HG03342 (cell line): ENCODE measurements around the gene BHLHE40.

ENCODE experiments used
- ATAC-seq: cut with Tn5 transposase; IDR thresholded peaks from one replicate; pipeline ENCODE4 v1.9.1; 2021; ENCODE audit warnings: mild to moderate bottlenecking, moderate library complexity; ENCODE audit not compliant: unreplicated experiment

Gene BHLHE40

DNA sequence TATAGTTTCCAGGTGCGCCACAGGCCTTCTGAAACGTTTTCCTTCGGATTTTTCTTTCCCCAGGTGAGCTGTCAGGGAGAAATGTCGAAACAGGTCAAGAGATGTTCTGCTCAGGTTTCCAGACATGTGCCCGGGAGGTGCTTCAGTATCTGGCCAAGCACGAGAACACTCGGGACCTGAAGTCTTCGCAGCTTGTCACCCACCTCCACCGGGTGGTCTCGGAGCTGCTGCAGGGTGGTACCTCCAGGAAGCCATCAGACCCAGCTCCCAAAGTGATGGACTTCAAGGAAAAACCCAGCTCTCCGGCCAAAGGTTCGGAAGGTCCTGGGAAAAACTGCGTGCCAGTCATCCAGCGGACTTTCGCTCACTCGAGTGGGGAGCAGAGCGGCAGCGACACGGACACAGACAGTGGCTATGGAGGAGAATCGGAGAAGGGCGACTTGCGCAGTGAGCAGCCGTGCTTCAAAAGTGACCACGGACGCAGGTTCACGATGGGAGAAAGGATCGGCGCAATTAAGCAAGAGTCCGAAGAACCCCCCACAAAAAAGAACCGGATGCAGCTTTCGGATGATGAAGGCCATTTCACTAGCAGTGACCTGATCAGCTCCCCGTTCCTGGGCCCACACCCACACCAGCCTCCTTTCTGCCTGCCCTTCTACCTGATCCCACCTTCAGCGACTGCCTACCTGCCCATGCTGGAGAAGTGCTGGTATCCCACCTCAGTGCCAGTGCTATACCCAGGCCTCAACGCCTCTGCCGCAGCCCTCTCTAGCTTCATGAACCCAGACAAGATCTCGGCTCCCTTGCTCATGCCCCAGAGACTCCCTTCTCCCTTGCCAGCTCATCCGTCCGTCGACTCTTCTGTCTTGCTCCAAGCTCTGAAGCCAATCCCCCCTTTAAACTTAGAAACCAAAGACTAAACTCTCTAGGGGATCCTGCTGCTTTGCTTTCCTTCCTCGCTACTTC lies 3.8 kb downstream of the BHLHE40 start:
- ATAC-seq = no peak

DNA sequence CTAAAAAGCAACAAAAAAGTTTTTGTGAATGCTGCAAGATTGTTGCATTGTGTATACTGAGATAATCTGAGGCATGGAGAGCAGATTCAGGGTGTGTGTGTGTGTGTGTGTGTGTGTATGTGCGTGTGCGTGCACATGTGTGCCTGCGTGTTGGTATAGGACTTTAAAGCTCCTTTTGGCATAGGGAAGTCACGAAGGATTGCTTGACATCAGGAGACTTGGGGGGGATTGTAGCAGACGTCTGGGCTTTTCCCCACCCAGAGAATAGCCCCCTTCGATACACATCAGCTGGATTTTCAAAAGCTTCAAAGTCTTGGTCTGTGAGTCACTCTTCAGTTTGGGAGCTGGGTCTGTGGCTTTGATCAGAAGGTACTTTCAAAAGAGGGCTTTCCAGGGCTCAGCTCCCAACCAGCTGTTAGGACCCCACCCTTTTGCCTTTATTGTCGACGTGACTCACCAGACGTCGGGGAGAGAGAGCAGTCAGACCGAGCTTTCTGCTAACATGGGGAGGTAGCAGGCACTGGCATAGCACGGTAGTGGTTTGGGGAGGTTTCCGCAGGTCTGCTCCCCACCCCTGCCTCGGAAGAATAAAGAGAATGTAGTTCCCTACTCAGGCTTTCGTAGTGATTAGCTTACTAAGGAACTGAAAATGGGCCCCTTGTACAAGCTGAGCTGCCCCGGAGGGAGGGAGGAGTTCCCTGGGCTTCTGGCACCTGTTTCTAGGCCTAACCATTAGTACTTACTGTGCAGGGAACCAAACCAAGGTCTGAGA lies 4.7 kb downstream of the BHLHE40 start:
- peak; percentile 56 for ATAC-seq

DNA sequence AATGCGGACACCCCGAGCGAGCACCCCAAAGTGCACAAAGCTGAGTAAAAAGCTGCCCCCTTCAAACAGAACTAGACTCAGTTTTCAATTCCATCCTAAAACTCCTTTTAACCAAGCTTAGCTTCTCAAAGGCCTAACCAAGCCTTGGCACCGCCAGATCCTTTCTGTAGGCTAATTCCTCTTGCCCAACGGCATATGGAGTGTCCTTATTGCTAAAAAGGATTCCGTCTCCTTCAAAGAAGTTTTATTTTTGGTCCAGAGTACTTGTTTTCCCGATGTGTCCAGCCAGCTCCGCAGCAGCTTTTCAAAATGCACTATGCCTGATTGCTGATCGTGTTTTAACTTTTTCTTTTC lies 5.3 kb downstream of the BHLHE40 start:
- ATAC-seq = no peak

DNA sequence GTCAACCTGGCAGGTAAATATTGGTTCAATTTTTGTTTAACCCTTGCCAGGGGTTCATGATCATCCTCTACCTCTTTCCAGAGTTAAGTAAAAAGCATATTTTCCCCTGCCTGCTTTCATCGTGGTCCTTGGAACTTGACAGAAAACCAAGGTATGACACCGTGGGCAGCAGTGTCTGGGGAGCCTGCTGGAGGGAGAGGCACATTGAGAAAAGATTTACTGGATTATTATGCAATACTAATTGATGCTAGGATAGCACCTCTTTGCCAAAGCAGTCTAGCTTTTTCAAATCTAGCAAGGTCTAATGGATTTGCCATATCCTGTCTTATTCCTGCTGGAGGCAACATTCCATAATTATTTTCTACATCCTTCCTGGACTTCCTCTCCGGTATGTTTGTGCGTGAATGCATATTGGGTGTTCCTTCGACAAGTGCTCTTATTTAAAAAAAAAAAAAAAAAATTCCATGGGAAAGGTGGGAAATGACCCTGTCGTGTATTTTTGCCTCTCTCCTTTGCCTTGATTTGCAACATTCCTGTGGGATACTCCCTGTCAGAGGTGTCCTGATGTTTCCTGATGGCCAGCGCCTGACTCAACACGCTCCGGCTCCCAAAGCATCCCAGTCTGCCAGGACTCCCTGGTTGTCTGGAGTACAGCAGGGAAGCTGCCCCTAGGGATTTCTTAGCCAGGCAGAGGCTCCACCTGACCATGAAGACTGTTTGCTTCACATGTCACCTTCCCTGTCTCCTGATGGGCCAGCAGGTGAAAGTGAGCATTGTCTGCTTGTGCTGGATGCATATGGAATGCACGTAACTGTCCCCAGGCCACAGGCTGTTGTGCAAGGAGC lies 6.3 kb downstream of the BHLHE40 start:
- no peak for ATAC-seq

DNA sequence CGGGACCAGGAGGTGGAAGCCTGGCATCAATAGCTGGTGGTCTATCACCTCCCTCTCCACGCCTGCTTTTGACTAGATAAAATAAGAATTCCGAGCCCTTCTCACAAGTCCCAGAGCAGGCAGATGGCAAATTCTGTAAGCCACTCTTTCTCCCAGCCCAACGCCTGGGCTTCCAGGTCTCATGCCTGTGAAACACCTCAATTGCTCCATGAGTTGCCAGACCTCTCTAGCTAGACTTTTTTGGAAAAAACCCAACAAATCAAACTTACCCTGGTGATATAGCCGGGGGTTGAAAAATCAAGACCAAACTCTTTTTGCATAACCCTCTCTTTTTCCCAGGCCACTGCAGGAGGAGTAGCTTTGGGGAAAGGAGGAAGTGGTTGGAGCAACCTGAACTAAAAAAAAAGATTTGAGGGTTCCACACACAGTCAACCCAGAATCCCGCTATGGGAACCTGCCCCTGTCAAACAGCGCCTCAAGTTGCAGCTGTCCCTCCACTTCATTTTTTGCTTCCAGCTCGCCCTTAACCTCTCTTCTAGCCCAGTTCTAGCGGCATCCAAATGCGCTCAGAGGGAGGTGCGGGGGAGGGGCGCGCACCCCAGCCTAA lies 7.0 kb downstream of the BHLHE40 start:
- ATAC-seq = peak; percentile 22

DNA sequence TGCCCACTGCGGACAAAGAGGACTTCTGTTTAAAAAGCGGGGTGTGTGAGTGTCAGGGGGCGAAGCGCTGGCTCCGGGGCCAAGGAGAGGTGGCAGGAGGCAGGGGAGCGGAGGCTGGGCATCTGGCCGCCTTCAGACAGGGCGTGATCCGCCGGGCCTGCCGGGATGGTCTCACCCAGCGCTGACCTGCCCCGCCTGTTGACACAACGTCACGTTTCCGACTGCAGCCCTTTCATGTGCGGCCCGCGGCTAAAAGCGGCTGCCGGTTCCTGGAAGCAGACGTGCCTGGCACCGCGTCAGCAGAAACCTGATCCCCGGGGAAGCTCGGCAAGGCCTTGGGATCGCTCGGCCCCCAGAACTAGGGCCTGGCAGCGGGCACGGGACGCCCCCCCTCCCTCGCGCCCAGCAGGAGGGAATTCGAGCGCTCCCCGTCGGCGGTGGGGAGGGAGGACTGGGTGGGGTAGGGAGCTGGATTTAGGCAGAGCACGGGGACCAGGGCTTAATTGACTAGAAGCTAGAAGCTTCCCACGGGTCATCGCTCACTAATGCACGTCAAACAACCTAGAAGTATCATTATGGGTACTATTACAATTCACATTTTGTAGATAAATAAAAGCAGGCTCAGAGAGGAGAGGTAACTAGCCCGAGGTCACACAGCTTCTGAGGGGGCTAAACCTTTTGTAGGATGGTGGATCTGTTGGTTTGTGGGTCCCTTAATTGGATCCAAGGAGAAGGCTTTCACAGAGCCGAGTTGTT lies 7.7 kb downstream of the BHLHE40 start:
- ATAC-seq = peak; percentile 46

DNA sequence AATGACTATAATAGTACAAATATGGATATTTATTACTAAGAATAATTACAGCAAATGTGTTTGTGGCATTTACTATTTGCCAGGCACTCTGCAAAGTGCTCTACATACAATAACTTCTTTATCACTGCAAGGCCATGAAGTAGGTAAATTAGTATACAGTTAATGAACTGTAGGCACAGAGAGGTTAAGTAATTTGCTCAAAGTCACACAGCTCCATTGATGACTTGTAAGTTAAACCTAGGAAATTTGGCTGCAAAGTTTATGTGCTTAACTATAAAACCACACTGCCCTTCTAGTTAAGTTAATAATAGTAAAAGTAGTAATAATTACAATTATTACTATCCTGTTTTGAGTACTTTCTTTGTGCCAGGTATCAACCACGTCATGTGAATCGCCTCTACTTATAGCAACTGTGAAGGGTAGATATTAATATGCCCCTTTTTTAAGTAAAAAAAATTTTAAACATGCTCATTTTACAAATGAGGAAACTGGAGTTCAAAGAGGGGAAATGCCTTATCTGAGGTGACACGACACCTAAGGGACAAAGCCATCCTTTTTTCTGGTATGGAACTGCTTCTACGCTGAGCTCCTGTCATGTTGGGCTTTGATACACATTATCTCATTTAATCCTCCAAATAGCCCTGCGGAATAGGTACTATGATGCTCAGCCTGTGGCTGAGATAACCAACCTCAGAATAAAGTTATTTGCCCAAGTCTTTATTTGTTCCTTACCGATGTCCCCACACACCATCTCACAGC lies 8.5 kb downstream of the BHLHE40 start:
- no peak for ATAC-seq

DNA sequence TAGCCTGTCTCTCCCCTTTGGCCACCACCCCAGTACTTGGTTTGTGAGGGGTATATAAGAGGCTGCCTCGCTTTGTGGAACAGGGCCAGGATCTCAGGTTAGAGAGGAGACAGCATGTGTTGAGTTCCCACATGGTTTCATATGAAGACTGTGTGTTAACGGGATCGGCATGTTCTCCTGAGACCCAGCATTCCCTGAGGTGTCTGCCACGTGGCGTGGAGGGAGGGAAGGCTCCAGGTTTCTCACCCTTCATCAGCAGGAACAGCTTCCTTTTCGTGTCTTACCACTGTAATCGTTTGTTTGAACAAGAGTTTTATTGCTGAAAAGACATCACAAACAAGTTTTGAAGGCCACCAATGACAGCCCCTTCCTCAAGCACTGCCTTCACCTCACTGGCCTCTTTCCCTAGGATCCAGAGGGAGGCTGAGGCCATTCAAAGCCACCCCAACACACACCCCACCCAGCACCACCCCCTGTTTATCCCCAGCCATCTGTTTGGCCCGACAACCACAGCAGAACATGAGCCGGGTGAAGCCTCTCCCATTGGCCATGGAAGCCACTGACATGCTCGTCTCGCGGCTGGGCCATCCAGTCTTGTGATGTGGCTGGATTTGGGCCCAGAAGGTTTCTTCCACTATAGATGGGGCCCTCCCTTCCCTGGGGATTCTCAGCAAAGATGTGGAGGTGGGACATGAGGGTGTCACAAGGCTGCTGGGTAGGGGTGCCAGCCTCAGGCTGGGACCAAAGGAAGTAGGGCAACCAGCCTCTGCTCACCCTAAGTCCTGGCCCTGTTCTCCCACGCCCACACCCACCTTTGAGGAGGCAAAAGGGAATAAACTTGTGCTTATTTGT lies 10.0 kb downstream of the BHLHE40 start:
- no peak for ATAC-seq

DNA sequence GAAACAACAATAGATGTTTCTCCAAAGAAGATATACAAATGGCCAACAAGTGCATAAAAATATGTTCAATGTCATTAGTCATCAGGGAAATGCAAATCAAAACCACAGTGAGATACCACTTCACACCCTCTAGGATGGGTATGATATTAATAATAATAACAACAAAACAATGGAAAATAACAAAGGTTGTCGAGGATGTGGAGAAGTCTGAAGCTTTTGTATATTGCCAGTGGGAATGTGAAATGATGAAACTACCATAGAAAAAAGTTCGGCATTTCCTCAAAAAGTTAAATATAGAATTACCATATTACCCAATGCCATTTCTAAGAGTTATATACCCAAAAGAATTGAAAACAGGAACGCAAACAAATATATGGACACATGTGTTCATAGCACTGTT lies 10.8 kb downstream of the BHLHE40 start:
- no peak for ATAC-seq

DNA sequence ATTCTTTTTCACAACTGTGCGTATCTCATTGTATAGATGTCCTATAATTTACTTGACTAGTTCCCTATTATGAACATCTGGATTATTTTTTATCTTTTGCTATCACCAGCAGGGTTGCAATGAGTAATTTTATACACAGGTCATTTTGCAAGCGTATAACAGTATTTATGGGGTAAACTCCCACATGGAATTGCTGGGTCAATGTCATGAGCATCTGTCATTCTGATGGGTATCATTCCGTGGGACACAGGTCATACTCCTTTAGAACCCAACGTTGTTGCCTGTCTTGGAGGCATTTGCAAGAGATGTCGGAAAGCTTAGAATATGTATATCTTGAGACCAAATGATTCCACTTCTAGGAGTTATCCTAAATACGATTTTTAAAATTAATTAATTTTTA lies 12.9 kb downstream of the BHLHE40 start:
- ATAC-seq = no peak

DNA sequence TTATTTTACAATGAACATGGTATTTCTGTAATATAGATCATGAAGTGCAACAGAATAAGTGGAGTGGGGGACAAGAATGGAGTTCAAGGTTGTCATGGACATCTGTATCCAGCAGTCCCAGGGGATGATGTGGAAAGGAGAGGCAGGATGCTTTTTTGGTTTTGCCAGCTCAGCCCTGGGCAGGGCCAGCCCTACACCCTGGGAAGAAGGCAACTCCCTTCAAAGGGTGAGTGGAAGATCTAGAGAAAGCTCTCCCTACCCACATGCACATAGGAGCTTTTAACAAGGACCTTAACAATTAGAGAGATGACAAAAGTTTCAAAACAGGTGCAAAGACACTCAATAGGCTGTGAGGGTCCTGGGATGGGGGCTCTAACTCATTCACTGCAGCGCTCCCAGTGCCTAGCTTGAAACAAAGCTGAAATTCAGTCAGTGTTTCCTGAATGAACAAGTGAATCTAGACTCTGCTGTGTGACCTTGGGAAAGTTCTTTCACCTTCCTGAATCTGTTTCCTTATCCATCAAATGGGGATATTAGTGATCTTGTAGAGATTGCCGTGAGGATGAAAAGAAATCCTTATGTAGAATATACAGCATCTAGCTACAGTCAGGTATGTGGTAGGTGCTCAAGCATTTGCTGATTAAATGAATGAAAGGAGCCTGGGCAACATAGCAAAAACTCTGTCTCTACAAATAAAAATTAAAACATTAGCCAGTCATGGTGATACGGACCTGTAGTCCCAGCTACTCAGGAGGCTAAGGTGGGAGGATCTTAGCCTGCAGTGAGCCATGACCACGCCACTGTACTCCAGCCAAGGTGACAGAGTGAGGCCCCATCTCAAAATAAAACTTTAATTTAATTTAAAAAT lies 14.3 kb downstream of the BHLHE40 start:
- ATAC-seq = no peak

DNA sequence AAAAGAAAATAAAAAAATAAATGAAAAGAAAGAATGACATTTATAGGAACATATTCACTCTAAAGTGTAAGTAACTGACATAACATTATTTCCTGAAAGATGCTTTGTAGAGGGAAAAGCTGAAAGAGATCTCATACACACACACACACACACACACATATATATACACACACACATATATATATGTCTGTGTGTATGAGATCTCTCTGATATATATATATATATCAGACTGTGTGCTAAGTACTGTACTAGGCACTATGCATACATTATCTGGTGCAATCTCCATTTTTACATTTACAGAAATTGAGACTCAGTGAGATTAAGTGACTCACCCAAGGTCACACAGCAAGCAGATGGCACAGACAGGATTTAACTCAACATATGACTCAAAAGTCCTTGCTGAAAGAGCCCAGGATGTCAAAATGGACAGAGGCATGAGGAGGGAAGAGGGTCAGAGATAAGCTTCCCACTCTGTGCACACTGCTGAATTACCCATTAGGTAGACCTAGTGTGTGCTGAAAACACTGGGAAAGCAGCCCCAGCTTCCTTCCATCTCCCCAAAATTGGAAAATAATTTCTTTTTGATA lies 15.0 kb downstream of the BHLHE40 start:
- no peak for ATAC-seq

DNA sequence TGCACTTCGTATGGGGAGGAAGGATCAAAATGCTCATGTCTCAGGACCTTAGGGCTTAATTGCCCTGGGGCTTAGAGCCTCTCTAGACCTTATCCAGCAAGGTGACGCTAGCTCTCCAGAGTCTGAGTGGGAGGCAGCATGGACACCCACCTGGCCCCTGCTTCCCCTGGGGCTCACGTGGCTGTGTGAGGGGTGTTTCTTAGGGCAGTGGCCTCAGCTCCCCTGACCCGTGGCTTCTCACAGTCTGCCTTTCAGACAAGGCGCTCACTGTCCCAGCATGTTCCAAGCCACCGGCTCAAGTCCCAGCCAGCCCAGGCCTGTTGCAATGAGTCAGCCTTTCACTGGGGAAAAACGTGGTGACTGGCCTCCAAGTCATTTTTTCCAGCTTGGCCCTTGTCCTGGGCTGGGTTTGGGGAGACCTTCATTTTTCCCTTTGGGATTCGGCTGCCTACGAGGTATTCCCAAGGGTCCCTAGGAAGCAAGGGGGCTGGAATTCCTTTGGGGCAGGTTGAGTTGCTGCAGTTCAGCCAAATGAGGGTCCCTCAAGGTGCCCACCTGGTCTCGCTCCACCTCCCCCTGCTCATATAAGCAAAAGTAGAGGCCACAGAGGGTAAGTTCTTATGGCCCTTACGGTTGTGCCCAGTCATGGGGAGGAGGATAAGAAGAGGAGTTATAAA lies 15.7 kb downstream of the BHLHE40 start:
- ATAC-seq = peak; percentile 56

DNA sequence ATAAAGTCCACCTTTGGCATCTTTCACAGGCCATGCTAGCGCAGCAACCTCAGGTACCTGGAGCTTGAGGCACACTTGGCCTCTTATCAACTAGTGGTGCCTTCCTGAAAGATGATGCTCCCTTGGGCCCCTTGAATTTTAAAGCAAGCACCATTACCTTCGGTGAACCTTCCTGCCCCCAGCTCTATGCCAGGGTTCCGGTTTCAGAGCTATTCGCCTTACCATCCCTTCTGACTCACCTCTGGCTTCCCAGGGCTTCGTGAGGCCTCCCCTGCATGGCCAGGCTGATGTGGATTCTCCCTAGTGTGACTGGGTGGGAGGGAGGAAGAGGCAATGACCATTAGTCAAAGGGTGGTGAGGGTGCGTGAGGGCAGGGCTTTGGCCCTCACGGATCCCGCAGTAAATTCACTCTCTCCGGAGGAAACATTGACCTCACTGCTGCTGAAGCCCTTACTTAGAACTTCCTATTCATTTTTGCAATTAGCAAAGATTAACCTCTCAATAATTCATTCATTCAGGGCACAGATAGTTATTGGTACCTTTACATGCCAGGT lies 16.3 kb downstream of the BHLHE40 start:
- ATAC-seq = no peak

DNA sequence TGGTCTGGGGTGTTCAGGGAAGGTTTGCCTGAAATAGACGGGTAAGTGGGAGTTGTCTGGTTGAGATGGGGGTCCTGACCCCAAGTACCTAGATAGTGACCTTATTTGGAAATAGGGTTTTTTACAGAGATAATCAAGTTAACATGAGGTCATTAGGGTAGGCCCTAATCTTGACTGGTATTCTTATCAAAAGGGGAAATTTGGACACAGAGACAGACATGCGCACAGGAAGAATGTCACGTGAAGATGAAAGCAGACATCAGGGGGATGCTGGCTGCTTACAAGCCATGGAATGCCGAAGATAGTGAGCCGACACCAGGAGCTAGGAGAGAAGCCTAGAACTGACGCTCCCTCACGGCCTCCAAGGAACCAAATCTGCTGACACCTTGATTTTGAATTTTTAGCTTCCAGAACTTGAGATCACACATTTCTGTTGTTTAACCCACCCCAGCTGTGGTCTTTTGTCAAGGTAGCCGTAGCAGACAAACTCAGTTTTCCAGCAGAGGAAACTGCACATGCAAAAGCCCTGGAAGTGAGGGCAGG lies 17.1 kb downstream of the BHLHE40 start:
- ATAC-seq = no peak

DNA sequence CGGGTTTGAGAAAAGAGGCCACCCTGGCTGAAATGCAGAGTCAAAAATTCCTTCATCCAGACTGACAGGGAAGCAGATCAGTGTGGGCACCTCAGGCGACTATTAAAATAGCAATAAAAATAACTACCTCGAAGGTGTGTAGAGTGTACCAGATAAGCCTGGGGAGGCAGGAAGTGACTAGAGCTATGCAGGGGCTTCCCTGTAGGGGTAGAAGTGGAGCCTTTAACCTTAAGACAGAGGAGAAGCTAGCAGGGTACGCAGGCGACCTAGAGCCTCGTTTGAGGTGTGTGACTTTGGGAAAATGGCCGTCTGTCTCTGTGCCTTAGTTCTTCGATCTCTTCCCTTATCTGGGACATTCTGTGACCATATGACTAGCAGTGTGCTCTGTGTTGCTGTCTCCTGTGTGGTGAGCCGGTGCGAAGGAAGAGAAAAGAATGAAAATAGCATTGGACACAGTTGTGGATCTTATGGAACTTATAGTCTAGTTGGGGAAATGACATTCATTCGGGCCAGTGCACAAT lies 17.6 kb downstream of the BHLHE40 start:
- ATAC-seq = no peak
